IMR-90 (cell line): ENCODE results near the gene EIF4G3. TPM values are rescaled to one million over a fixed set of nuclear protein-coding genes. Genes with fewer than 3 reads are reported as not detected.

Experiments
- ATAC-seq: fragments of 200-7000 bp; cut with Tn5 transposase; 2 replicates; pipeline ENCODE4 v1.9.1; 2020; ENCODE audit warnings: low read depth, mild to moderate bottlenecking, moderate library complexity
- BruUV-seq: library from RNA; stranded (reverse); fragments of 400-500 nt; replicated peaks from 2 replicates; lab custom pipeline; 2021; lab: Mats Ljungman, UMichigan
- CTCF ChIA-PET: fragments of 300-600 bp; formaldehyde crosslinking; extraction: SDS; loops from one replicate; lab custom pipeline; 2021; ENCODE audit warnings: antibody characterized with exemption; lab: Yijun Ruan, JAX
- POLR2A ChIA-PET: fragments of 300-600 bp; sonication (Branson Sonifier 250); formaldehyde crosslinking; loops from one replicate; lab custom pipeline; 2022; ENCODE audit warnings: antibody characterized with exemption; ENCODE audit not compliant: unreplicated experiment; lab: Charles Lee
- DNase-seq: peaks from one replicate; pipeline ENCODE4 v3.0.0; 2013
- H2AFZ ChIP-seq: replicated peaks from 2 replicates; pipeline ENCODE3; 2013; ENCODE audit warnings: low read length, mild to moderate bottlenecking; ENCODE audit not compliant: poor library complexity
- H2AK5ac ChIP-seq: 2 replicates; pipeline ENCODE4 v1.6.1; 2013; ENCODE audit warnings: low read depth, low read length, inconsistent platforms
- H2AK9ac ChIP-seq: replicated peaks from 2 replicates; pipeline ENCODE3; 2013; ENCODE audit warnings: mild to moderate bottlenecking, low read depth, low read length, moderate library complexity; ENCODE audit not compliant: poor library complexity
- H2BK120ac ChIP-seq: 2 replicates; pipeline ENCODE4 v1.6.1; 2013; ENCODE audit warnings: low read depth, low read length, inconsistent platforms
- H2BK15ac ChIP-seq: 3 replicates; pipeline ENCODE4 v1.6.1; 2013; ENCODE audit warnings: low read depth, low read length, inconsistent platforms
- H2BK20ac ChIP-seq: 2 replicates; pipeline ENCODE4 v1.6.1; 2013; ENCODE audit warnings: low read depth, mild to moderate bottlenecking, inconsistent platforms, low read length, moderate library complexity
- H2BK5ac ChIP-seq: 2 replicates; pipeline ENCODE4 v1.6.1; 2013; ENCODE audit warnings: mild to moderate bottlenecking, low read depth, low read length, inconsistent platforms; ENCODE audit not compliant: poor library complexity, severe bottlenecking
- H3K14ac ChIP-seq: replicated peaks from 2 replicates; pipeline ENCODE4 v1.6.1; 2013; ENCODE audit warnings: low read depth, low read length, inconsistent platforms
- H3K18ac ChIP-seq: 2 replicates; pipeline ENCODE4 v1.6.1; 2013; ENCODE audit warnings: low read depth, low read length, control low read depth
- H3K23ac ChIP-seq: 2 replicates; pipeline ENCODE4 v1.6.1; 2013; ENCODE audit warnings: low read depth, low read length, inconsistent platforms
- H3K27ac ChIP-seq: 2 replicates; pipeline ENCODE4 v1.5.1; 2013; ENCODE audit warnings: mild to moderate bottlenecking, control low read depth, low read length; ENCODE audit not compliant: insufficient read depth
- H3K27me3 ChIP-seq: 2 replicates; pipeline ENCODE4 v1.6.1; 2013; ENCODE audit warnings: low read length; ENCODE audit not compliant: control insufficient read depth, insufficient read depth
- H3K36me3 ChIP-seq: 2 replicates; pipeline ENCODE4 v1.6.1; 2013; ENCODE audit warnings: low read length, mixed read lengths; ENCODE audit not compliant: control insufficient read depth, insufficient read depth
- H3K4ac ChIP-seq: 2 replicates; pipeline ENCODE4 v1.6.1; 2013; ENCODE audit warnings: low read depth, low read length, inconsistent platforms
- H3K4me1 ChIP-seq: 2 replicates; pipeline ENCODE4 v1.6.1; 2013; ENCODE audit warnings: low read length, mixed read lengths; ENCODE audit not compliant: control insufficient read depth, insufficient read depth
- H3K4me2 ChIP-seq: 2 replicates; pipeline ENCODE4 v1.6.1; 2013; ENCODE audit warnings: low read depth, mild to moderate bottlenecking, control low read depth, low read length, moderate library complexity
- H3K4me3 ChIP-seq: 2 replicates; pipeline ENCODE4 v1.5.1; 2013; ENCODE audit warnings: low read depth, mild to moderate bottlenecking, control low read depth, low read length, moderate library complexity; ENCODE audit not compliant: insufficient read depth
- H3K56ac ChIP-seq: 2 replicates; pipeline ENCODE4 v1.6.1; 2013; ENCODE audit warnings: low read length, inconsistent platforms; ENCODE audit not compliant: insufficient read depth; ENCODE audit errors: extremely low read depth
- H3K79me1 ChIP-seq, 2 experiments: 2 replicates each; pipeline ENCODE4 v1.6.1; 2013; ENCODE audit warnings: low read length in 2 of 2, inconsistent platforms in 1 of 2, low read depth in 1 of 2
- H3K9ac ChIP-seq: 2 replicates; pipeline ENCODE4 v1.6.1; 2013; ENCODE audit warnings: low read depth, low read length, control low read depth
- H3K9me1 ChIP-seq: 2 replicates; pipeline ENCODE4 v1.6.1; 2013; ENCODE audit warnings: low read length, inconsistent platforms; ENCODE audit not compliant: insufficient read depth
- H3K9me3 ChIP-seq: 2 replicates; pipeline ENCODE4 v1.6.1; 2013; ENCODE audit warnings: low read length; ENCODE audit not compliant: control insufficient read depth, insufficient read depth
- H4K20me1 ChIP-seq: 2 replicates; pipeline ENCODE4 v1.6.1; 2013; ENCODE audit warnings: low read length, inconsistent platforms; ENCODE audit not compliant: insufficient read depth
- H4K5ac ChIP-seq: 2 replicates; pipeline ENCODE4 v1.6.1; 2013; ENCODE audit warnings: mild to moderate bottlenecking, low read depth, low read length, control low read depth
- H4K8ac ChIP-seq, 2 experiments: 2 replicates each; pipeline ENCODE4 v1.6.1; 2013; ENCODE audit warnings: low read depth in 2 of 2, low read length in 2 of 2, control low read depth in 1 of 2, inconsistent platforms in 1 of 2
- H4K91ac ChIP-seq: 2 replicates; pipeline ENCODE4 v1.6.1; 2013; ENCODE audit warnings: low read depth, low read length, inconsistent platforms; ENCODE audit not compliant: insufficient read depth
- CEBPB ChIP-seq: IDR thresholded peaks from 2 replicates; pipeline ENCODE4 v1.6.1; 2012; ENCODE audit warnings: low read depth, low read length, improper control_type of control experiment
- CHD1 ChIP-seq: IDR thresholded peaks from 2 replicates; pipeline ENCODE4 v1.6.1; 2012; ENCODE audit warnings: low read depth, low read length, improper control_type of control experiment
- MAFK ChIP-seq: IDR thresholded peaks from 2 replicates; pipeline ENCODE4 v1.6.1; 2012; ENCODE audit warnings: low read depth, low read length, improper control_type of control experiment
- MAZ ChIP-seq: IDR thresholded peaks from 2 replicates; pipeline ENCODE4 v1.6.1; 2012; ENCODE audit warnings: low read depth, mild to moderate bottlenecking, low read length, improper control_type of control experiment, moderate library complexity, borderline replicate concordance
- MXI1 ChIP-seq: IDR thresholded peaks from 2 replicates; pipeline ENCODE4 v1.6.1; 2012; ENCODE audit warnings: low read depth, mild to moderate bottlenecking, low read length, moderate library complexity, borderline replicate concordance
- NFE2L2 ChIP-seq: fragments of 150-350 bp; IDR thresholded peaks from 2 replicates; pipeline ENCODE4 v1.6.1; 2016; ENCODE audit warnings: low read depth, mild to moderate bottlenecking, low read length
- POLR2A ChIP-seq: IDR thresholded peaks from 2 replicates; pipeline ENCODE4 v1.6.1; 2012; ENCODE audit warnings: mild to moderate bottlenecking, low read depth, low read length
- RFX5 ChIP-seq: IDR thresholded peaks from 2 replicates; pipeline ENCODE4 v1.8.0; 2012; ENCODE audit warnings: low read depth, mild to moderate bottlenecking, low read length, moderate library complexity
- WGBS, 2 experiments: methylation state at CpG; one replicate each; pipeline versions ENCODE4 v1.1.5 to v1.1.7; 2013; ENCODE audit warnings: missing lambda C conversion rate in 2 of 2; ENCODE audit not compliant: insufficient read length in 1 of 2; ENCODE audit errors: extremely low coverage in 2 of 2; 5-methylcytosine and 5-hydroxymethylcytosine counted together
- dilution Hi-C: fragments of 300-500 bp; cut with HindIII; formaldehyde crosslinking; loops from one replicate; pipeline ENCODE4 v1.14.3; 2018; ENCODE audit warnings: low sequenced_read_pairs; ENCODE audit not compliant: unreplicated experiment
- in situ Hi-C: fragments of 300-500 bp; cut with MboI; formaldehyde crosslinking; loops from 3 replicates; pipeline ENCODE4 v1.14.3; 2019; ENCODE audit warnings: low sequenced_read_pairs, inconsistent platforms, mixed read lengths
- intact Hi-C: fragments of 100-400 bp; cut with micrococcal nuclease; formaldehyde crosslinking; loops from 2 replicates; pipeline ENCODE4 v1.10.0; 2022
- polyA plus RNA-seq, 3 experiments: library from polyadenylated mRNA; depleted of rRNA; stranded (reverse); fragments of >200 nt; gene quantifications; 2 replicates each; pipeline ENCODE4 v1.2.3, GENCODE V29; 2012; ENCODE audit warnings: low replicate concordance in 1 of 3
- total RNA-seq: library from RNA; depleted of rRNA; stranded (reverse); fragments of >200 nt; gene quantifications from 2 replicates; pipeline ENCODE4 v1.2.3, GENCODE V29; 2012

The EIF4G3 gene
- total and polyA plus RNA-seq, 2 of the 4 experiments (the other 2 are of a cell fraction), result 25.8 to 49.2 TPM

DNA sequence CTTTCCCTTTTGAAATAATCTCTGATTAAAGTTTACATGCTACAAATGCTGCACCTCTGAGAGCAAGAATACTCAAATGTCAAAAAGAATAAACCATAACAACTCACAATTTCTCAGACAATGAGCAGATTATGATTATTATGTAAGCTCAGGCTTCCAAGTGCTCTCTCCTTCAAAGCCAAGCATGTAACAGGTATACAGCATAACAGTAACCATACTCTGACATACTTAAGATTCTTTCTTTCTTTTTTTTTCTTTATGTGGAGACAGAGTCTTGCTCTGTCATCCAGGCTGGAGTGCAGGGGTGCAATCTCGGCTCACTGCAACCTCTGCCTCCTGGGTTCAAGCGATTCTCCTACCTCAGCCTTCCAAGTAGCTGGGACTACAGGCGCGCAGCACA is 155.4 kb downstream of the EIF4G3 start:
- H3K79me1 ChIP-seq, result peaks cover 27 to 62% of the 10 kb centered on the region in 2 experiments
- no peak overlapping the region for H4K5ac ChIP-seq
- no peak for DNase-seq
- POLR2A ChIA-PET, result no interaction called here
- no peaks in the 10 kb centered on the region for H3K27me3 ChIP-seq
- dilution Hi-C loops (no loop called here), intact Hi-C loops (no loop called here), in situ Hi-C loops (no loop called here)
- H2BK5ac ChIP-seq, result no peak overlapping the region
- peaks cover 2% of the 10 kb centered on the region for H3K9me1 ChIP-seq
- peak overlapping the region; percentile 0; the same call in 1 of the 2 replicates for H3K4ac ChIP-seq
- H2AFZ ChIP-seq, result no peak overlapping the region
- H2BK15ac ChIP-seq, result no peak overlapping the region
- no peak overlapping the region for H3K4me3 ChIP-seq
- H2AK5ac ChIP-seq, result no peak overlapping the region
- ATAC-seq, result no peak
- H3K9me3 ChIP-seq, result no peaks in the 10 kb centered on the region
- H2AK9ac ChIP-seq, result no peak overlapping the region
- no peak overlapping the region for H3K56ac ChIP-seq
- H4K8ac ChIP-seq, result no peak overlapping the region; a peak in 1 of 4 replicates
- no peaks in the 10 kb centered on the region; the same call in 1 of the 2 replicates for H3K36me3 ChIP-seq
- H3K9ac ChIP-seq, result no peak overlapping the region
- CTCF ChIA-PET, result no interaction called here
- 0 out of 2 replicates have a peak overlapping the region, but pooled peaks have one; percentile 61 for H3K14ac ChIP-seq
- H3K23ac ChIP-seq, result 0 out of 2 replicates have a peak overlapping the region, but pooled peaks have one; percentile 33
- H2BK120ac ChIP-seq, result peak overlapping the region; percentile 0; the same call in 1 of the 2 replicates
- peak overlapping the region; percentile 13; the same call in 1 of the 2 replicates for H3K4me2 ChIP-seq
- H4K91ac ChIP-seq, result no peak overlapping the region
- no peak for TF ChIP-seq POLR2A
- no peak for TF ChIP-seq MAZ
- TF ChIP-seq NFE2L2, result no peak
- TF ChIP-seq MXI1, result no peak
- TF ChIP-seq CHD1, result no peak
- no peak for TF ChIP-seq CEBPB
- no peak for TF ChIP-seq MAFK
- no peak for TF ChIP-seq RFX5
- no peak overlapping the region; the same call in 1 of the 2 replicates for H3K18ac ChIP-seq
- H4K20me1 ChIP-seq, result peaks cover 25% of the 10 kb centered on the region
- H3K4me1 ChIP-seq, result peaks cover 10% of the 10 kb centered on the region
- H2BK20ac ChIP-seq, result no peak overlapping the region
- no CpG with 5 or more reads among the region's 4 CpGs for WGBS, 2 experiments
- no peak overlapping the region for H3K27ac ChIP-seq
- no TSS peak for BruUV-seq
